Measurements from ENCODE around the gene CNTFR.

Gene CNTFR

DNA sequence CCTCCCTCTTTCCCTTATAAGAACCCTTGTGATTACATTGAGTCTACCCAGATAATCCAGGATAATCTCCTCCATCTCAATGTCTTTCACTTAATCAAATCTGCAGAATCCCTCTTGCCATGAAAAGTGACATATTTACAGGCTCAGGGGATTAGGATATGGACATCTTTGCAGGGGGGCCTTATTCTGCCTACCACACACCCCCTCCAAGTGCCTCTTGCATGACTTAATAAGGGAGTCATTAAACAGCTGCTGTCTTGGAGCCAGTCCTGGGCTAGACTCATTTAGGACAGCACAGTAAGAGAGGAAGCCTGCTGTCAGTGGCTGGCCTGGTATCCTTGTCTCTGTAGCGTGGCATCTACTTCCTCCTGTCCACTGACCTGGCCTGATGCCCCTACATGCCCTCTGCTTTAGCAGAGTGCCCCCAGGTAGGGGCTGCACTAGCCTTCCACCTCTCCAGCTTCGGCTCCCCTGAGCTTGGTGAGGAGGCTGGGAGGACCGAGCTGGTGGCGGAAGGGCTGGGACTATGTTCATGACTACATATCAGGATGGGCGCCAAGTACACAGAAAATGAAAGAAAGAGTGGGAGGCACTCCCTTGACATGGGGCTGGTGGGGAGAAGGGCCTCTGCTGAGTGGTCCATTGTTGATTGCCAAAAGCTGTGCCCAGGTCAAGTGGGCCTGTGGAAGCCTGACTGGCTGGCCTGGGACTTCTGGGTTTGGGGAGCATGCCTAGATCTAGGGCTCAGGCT lies 84.0 kb downstream of the CNTFR start:
- peak; percentile 21 for DNase-seq

DNA sequence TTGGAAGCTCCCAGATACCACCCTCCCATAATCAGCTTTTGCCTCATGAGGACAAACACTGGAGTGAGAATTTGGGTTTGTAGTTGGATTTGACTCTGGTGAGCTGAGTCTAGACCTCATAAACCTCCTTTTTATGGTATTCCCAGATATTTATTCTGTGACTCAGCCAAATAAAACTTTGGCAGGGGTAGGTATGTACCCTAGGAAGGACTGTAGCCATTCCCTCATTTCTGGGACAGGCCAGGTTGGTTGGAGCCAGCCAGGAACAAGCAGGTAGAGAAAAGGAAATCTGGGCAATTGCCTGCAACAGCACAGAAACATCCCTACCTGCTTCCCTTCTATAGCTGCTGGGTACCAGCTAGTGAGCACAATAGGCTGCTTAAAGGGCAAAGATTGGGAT lies 86.1 kb downstream of the CNTFR start:
- no peak for DNase-seq

DNA sequence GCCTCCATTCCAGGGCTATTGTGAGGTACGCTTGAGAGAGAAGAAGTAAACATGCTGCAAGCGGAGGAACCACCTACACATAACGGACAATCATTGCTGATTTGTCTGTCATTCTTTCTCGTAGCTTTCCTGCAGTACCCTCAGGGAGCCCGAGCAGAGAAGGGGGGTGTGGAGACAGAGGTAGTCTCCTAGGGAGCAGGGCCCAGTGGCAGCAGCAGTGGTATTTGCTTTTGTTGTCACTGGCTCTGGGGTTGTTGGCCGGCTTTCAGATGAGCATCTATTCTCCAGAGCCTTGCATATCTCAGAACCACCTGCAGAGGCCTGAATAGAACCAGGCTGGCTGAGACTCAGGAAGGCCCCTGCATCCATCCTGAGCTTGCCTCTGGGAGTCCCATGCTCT lies 86.6 kb downstream of the CNTFR start:
- no peak for DNase-seq

DNA sequence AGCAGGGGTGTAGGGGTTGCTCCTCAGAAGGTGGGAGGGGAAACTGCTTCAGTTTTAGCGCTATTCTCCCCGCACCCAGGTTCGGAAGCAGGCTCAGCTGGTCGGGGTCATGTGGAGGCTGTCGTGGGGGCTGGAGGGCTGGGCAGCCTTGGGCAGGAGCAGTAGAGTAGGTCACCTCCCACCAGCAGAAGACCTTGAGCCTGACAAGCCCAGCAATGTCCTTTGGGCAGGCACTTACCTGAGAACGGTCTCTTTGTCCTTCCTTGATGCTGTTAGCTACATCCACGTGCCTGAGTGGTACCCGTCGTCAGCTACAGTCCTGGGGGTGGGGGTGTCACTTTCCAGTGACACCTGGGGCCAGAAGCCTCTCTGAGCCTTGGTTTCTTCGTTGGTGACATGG lies 87.1 kb downstream of the CNTFR start:
- no peak for DNase-seq

DNA sequence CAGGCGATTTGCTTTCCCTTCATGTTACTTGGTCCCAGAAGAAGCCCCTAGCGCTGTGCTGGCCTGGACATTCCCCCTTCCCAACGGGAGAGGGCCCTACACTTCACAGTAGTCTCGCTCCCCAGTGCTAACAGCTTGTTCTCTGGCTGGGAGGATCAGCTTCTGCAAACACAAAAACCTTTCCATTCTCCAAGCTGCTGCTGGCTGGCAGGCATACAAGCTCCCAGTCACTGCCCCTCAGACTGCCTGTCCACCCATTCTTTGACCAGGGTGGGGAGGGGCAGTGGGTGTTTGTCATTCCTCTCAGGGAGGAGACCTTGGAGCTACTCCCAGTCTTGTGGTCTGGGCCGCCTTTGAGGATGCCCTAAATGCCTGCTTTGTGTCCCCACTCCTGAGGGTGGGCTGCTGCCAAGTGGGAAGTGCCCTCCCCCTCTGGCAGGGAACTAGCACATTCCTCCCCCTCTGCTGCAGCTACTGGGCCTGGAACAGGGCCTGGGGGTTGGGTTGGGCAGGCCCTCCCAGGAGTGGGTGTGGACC lies 87.6 kb downstream of the CNTFR start:
- no peak for DNase-seq

All from HCEC 1CT (cell line).